Duodenal mucosa (tissue), 2 donors: ENCODE results near the gene NUTF2.
"Not testable (repeated sequence)": the region's sequence is repeated elsewhere in the genome, so short reads cannot be mapped to it uniquely, and the experiment has no call there.

Experiments used
- H3K27ac ChIP-seq: one replicate; pipeline ENCODE4 v1.7.0; 2013; ENCODE audit warnings: low read depth, low read length
- H3K27me3 ChIP-seq, 2 donors: one replicate each; pipeline ENCODE4 v1.7.0; 2013; ENCODE audit warnings: low read length in 2 of 2, control low read depth in 1 of 2; ENCODE audit not compliant: insufficient read depth in 2 of 2, control insufficient read depth in 1 of 2
- H3K36me3 ChIP-seq, 2 donors: one replicate each; pipeline ENCODE4 v1.7.0; 2013; ENCODE audit warnings: low read length in 2 of 2, control low read depth in 1 of 2; ENCODE audit not compliant: insufficient read depth in 2 of 2, control insufficient read depth in 1 of 2
- H3K4me1 ChIP-seq, 2 donors: one replicate each; pipeline ENCODE4 v1.7.0; 2013; ENCODE audit warnings: low read length in 2 of 2, control low read depth in 1 of 2; ENCODE audit not compliant: insufficient read depth in 2 of 2, control insufficient read depth in 1 of 2
- H3K4me3 ChIP-seq, 2 donors: one replicate each; pipeline ENCODE4 v1.7.0; 2013; ENCODE audit warnings: low read length in 2 of 2, low read depth in 1 of 2
- H3K9ac ChIP-seq, 2 donors: one replicate each; pipeline ENCODE4 v1.7.0; 2013; ENCODE audit warnings: low read length in 2 of 2, low read depth in 1 of 2
- H3K9me3 ChIP-seq, 2 donors: one replicate each; pipeline ENCODE4 v1.7.0; 2013; ENCODE audit warnings: low read length in 2 of 2, control low read depth in 1 of 2; ENCODE audit not compliant: control insufficient read depth in 1 of 2

The NUTF2 gene

DNA sequence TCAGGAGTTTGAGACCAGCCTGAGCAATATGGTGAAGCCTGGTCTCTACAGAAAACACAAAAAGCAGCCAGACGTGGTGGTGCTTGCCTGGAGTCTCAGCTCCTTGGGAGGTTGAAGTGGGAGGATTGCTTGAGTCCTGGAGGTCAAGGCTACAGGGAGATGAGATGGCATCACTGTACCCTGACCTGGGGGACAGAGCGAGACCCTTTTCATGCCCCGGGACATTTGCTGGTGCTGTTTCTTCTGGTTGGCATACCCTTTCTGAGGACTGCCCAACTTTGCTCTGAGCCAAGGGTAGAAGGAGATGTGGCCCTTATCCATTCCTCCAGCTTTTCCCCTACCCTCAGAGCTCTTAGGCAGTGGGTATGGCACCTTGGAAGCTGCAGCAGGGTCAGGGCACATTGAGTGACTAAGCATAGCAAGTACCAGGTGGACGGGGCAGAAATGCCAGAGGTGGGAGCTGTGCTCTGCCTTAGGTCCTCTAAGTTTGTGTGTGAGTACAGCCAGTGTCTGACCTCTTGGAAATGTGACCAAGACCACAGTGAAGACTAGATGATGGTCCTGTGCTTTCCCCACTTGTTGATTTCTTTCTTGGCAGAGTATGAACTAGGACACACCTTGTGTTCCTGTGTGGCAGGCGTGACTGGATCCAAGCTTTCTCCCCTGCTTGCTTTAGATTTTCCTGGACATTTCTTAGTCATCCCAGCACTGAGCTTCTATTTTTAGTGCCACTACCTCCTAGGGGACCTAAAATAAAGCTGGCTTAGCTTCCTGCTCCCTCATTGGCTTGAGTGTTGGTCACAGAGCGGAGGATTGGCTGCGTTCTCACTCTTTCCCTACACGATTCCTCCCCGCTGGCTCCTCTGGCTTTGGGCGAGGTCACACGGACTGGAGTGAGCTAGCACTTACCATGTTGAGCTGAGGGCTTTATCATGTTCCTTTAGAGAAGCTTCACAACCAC lies 16.2 kb downstream of the NUTF2 start:
- no peak overlapping the region for H3K9ac ChIP-seq
- no peak overlapping the region for H3K4me3 ChIP-seq
- H3K36me3 ChIP-seq = peaks cover 5 to 52% of the 10 kb centered on the region in 2 donors
- no peaks in the 10 kb centered on the region for H3K9me3 ChIP-seq
- H3K4me1 ChIP-seq = peaks cover 5 to 10% of the 10 kb centered on the region in 2 donors
- no peak overlapping the region for H3K27ac ChIP-seq
- no peaks in the 10 kb centered on the region for H3K27me3 ChIP-seq

DNA sequence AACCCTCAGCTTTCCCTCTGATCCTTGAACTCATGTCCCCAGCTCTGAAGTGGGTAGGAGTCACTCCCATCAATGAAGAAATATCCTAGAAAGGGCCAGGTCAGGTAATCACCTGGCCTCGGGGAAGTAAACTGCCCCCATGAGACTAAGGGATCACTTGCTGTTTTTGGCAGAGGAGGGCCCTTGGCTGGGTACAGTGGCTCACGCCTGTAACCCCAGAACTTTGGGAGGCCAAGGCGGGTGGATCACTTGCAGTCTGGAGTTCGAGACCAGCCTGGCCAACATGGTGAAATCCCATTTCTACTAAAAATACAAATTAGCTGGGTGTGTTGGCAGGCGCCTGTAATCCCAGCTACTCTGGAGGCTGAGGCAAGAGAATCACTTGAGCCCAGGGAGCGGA lies 17.3 kb downstream of the NUTF2 start:
- H3K27me3 ChIP-seq, H3K4me1 ChIP-seq, H3K9ac ChIP-seq, H3K27ac ChIP-seq, H3K4me3 ChIP-seq, H3K9me3 ChIP-seq: not testable (repeated sequence)
- peaks cover 10 to 62% of the 10 kb centered on the region in 2 donors for H3K36me3 ChIP-seq

DNA sequence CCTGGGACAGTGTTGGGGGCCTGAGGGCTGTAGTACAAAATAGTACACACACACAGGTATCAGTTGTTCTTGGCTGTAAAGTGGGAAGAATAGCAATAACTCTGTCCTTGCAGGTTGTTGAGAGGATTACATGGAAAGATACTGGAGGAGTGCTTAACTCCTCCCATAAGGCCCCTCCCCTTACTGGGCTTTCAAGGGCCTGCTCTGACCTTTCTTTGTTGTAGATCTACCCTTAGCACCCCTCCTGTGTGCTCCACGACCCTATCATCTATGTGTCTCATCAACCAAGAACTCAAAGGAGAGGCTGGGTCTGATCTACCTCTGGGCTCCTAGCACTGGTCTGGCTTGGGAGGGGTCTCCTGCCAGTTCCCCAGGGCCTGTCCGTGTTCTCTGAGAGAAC lies 17.9 kb downstream of the NUTF2 start:
- Histone ChIP-seq H3K36me3 (peaks cover 10 to 63% of the 10 kb centered on the region in 2 donors), H3K4me1 (no peaks in the 10 kb centered on the region), H3K4me3 (no peak overlapping the region), H3K27ac (no peak overlapping the region), H3K27me3 (no peaks in the 10 kb centered on the region), H3K9me3 (no peaks in the 10 kb centered on the region), H3K9ac (no peak overlapping the region)

DNA sequence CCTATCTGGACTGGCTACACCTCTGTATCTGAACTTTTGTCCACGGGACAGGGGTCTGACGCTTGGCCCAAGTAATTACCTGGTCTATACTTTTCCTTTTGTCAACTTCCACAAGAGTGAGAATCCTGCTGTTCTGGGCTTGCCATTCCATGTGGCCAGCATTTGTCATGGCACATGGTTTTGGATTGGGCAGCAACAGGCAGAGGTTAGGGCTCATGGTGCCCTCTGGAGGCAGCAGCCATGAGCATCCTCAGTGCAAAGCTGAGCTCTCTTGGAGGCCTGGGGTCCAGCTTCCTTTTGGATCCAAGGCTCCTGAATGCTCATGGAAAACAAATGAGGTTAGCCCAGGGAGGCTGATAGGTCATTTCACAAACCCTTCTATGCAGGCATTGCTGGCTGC lies 18.6 kb downstream of the NUTF2 start:
- Histone ChIP-seq H3K4me3 (no peak overlapping the region), H3K9ac (no peak overlapping the region), H3K4me1 (no peaks in the 10 kb centered on the region), H3K36me3 (peaks cover 14 to 69% of the 10 kb centered on the region in 2 donors), H3K27ac (no peak overlapping the region), H3K27me3 (no peaks in the 10 kb centered on the region), H3K9me3 (no peaks in the 10 kb centered on the region)

DNA sequence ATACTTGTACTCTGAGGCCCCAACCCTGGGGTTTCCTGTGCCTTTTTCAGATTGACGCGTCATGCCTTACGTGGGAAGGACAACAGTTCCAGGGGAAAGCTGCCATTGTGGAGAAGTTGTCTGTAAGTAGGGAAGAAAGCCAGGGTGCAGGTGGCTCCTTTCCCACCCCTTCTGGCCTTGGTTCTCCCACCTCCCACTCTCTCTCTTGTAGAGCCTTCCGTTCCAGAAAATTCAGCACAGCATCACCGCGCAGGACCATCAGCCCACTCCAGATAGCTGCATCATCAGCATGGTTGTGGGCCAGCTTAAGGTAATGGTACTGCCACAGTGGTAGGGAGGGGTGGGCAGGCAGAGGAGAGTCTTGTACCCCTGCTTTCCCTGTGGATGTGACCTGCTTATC lies 21.6 kb downstream of the NUTF2 start:
- Histone ChIP-seq H3K4me1 (peaks cover 0 to 5% of the 10 kb centered on the region in 2 donors), H3K9ac (no peak overlapping the region), H3K27me3 (no peaks in the 10 kb centered on the region), H3K27ac (no peak overlapping the region), H3K4me3 (no peak overlapping the region), H3K9me3 (no peaks in the 10 kb centered on the region), H3K36me3 (peaks cover 14 to 54% of the 10 kb centered on the region in 2 donors)

DNA sequence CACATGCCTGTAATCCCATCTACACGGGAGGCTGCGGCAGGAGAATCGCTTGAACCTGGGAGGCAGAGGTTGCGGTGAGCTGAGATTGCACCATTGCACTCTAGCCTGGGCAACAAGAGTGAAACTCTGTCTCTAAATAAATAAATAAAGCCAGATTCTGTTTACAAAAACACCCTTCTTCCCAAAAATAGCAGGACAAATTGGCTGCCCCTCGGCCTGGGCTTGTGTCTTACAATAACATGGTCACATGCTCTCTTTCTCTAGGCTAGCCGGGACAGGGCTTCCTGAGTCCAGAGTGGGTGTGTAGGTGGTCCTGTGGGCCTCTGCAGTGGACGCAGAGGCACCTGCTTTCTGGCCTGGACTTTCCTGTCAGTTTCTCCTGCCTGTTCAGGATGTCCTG lies 22.9 kb downstream of the NUTF2 start:
- H3K9me3 ChIP-seq = no peaks in the 10 kb centered on the region
- H3K4me3 ChIP-seq = no peak overlapping the region
- H3K27ac ChIP-seq = no peak overlapping the region
- peaks cover 14 to 49% of the 10 kb centered on the region in 2 donors for H3K36me3 ChIP-seq
- H3K9ac ChIP-seq = no peak overlapping the region
- no peaks in the 10 kb centered on the region for H3K27me3 ChIP-seq
- peaks cover 12 to 18% of the 10 kb centered on the region in 2 donors for H3K4me1 ChIP-seq

DNA sequence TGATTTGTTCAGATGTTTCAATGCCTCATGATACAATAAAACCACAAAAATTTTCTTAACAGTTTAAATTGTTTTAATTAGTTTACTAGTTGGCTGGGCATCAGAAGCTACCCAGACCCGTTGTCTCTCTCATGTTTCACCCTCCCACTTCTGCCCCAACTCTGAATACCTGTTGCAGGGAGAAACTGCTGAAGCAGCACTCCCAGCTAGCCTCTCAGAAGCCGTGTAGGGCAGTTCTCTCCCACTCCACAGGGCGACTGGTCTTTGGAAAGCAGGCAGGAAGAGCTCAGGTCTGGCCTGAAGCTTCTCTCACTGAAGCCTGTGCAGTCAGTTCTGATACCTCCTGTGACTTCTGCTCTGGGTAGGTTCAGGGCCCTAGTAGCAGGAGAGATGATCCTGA lies 24.5 kb downstream of the NUTF2 start:
- Histone ChIP-seq H3K27ac (no peak overlapping the region), H3K9ac (no peak overlapping the region), H3K27me3 (no peaks in the 10 kb centered on the region), H3K4me1 (peaks cover 19 to 26% of the 10 kb centered on the region in 2 donors), H3K9me3 (no peaks in the 10 kb centered on the region), H3K4me3 (no peak overlapping the region), H3K36me3 (peaks cover 21 to 46% of the 10 kb centered on the region in 2 donors)

DNA sequence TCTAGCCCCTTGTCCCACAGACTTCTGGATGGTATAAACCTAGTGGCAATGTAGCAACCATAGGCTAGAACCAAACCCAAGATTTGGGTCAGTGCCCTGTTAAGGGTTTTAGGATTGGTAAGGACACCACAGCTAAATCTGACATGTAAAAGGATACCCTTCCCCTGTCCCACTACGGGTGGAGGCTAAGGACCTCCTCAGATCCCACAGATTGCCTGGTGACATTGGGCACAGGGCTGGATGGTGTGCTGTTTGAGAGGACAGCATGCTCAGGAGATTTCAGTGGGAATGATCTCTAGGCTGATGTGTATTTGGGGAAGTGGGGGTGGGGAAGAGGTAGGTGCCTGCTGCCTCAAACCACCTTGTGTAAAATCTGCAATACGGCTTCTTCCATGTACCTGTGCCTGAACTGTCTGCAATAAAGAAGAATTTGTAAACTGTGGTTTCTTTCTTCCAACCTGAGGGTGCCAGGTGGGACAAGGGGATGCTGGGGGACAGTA lies 25.4 kb downstream of the NUTF2 start:
- peak overlapping the region; percentile 79 to 91 for H3K9ac ChIP-seq
- peak overlapping the region; percentile 53 for H3K27ac ChIP-seq
- H3K9me3 ChIP-seq = no peaks in the 10 kb centered on the region
- H3K4me1 ChIP-seq = peaks cover 19 to 26% of the 10 kb centered on the region in 2 donors
- H3K36me3 ChIP-seq = peaks cover 30 to 46% of the 10 kb centered on the region in 2 donors
- peak overlapping the region; percentile 94 to 96 for H3K4me3 ChIP-seq
- H3K27me3 ChIP-seq = no peaks in the 10 kb centered on the region

DNA sequence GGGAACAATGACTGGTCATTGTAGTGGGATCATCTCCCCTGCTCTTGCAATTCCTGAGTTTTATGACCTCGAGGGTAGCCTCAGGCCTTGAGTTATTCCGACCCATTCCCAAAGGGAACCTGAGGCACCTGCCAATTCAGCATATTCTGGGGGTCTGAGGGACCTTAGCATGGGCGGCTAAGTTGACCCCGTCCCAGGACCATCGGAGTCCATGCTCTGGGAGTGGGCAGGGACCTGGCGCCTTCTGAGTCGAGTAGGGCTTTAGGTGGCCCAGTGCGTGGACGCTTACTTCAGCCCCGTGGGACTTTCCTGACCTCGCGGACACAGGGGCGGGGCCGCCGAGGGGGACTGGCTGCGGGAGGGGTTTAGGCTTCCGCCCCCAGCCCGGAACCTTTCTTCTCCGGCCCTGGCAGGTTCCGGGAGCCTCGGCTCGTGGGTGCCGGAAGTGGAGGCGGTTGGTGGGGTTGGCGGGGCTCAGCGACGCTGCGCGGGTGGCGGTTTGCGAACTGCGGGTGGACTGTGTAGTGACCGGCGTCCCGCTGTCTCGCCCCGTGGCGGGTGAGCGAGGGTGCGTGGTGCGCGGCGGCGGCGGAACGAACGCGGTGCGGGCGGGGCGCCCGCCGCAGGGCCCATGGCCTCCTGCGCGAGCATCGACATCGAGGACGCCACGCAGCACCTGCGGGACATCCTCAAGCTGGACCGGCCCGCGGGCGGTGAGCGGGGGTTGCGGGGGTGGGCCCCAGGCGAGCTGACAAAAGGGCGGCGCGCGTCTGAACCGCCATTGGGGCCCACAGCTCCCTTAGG lies 26.1 kb downstream of the NUTF2 start, which contains the start of gene EDC4:
TSS of gene EDC4 (plus strand) at position 422 of the 804 bp plus-strand sequence. CDS start at position 632, 210 bp downstream.
- Histone ChIP-seq H3K4me1 (peaks cover 19 to 26% of the 10 kb centered on the region in 2 donors), H3K36me3 (peaks cover 35 to 46% of the 10 kb centered on the region in 2 donors), H3K27me3 (no peaks in the 10 kb centered on the region), H3K9me3 (no peaks in the 10 kb centered on the region), H3K4me3 (peak within 1 kb of the TSS; percentile 94 to 96), H3K9ac (peak within 1 kb of the TSS; percentile 79 to 91), H3K27ac (peak within 1 kb of the TSS; percentile 53)
